Suppressor macrophage treated with lipopolysaccharide for 1 hour (primary cell): ENCODE measurements around the gene DLX4.

Experiments used
- DNase-seq, 3 donors: peaks; one replicate each; pipeline ENCODE4 v3.0.0-alpha.2; 2020 to 2022

DLX4 gene

GRCh38 chr17:50021681-50022370, 52.8 kb downstream of the DLX4 start:
- DNase-seq, result no peak

DNA sequence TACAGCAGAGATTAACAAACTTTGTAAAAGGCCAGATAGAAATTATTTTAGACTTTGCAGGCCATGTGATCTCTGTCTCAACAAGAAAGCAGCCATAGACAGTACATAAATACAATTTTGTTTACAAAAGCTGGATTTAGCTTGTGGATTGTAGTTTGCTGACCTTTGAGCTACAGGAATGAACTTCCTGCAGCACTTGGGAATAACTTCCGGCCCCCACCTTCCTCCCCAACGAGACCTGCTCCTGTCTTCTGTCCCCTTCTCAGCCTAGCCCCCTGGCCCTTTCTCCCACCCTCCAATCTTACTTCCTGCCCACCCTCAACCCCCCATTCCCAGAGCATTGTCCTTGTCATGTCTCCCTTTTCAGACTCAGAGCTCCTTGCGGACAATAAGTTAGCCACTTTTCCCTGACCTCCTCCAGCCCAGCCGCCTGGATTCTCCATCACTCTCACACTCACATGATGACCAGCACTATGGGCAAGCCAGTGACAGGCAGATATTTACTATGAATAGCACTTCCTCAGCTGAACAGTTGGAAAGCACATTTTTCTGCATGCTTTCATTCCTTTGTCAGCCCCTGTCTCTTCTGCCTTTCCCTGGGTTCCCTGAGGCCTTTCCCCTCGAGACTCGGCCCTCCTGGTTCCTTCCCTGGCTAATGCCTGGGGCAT, 53.6 kb downstream of the DLX4 start:
- no peak for DNase-seq

- no peak for DNase-seq
Observed at GRCh38 chr17:50023520-50023919, 54.5 kb downstream of the DLX4 start.
